ENCODE results near the gene MAP2. TPM values are rescaled to one million over a fixed set of nuclear protein-coding genes. Genes with fewer than 3 reads are reported as not detected.

The MAP2 gene
- polyA plus RNA-seq, 1 donor (not counting 4 experiments of a cell fraction or from before 2014, with no cell fraction given), result 16.2 TPM

GRCh38 chr2:209685963-209686362 is 262.1 kb downstream of the MAP2 start:
- TF ChIP-seq CTCF (optimal IDR thresholded peaks at IDR 0.05 in 1 of 3, IDR thresholded peaks at IDR 0.05 in 1 of 3, conservative IDR thresholded peaks at IDR 0.05 in 1 of 3; ENCODE audit: extremely low read depth in 1 of 3, insufficient read depth in 2 of 3, low read length in 3 of 3) (no peak), EZH2 (IDR thresholded peaks at IDR 0.05; ENCODE audit: low read length) (no peak)
- Histone ChIP-seq H3K9me3 (ENCODE audit: control insufficient read depth, low read depth, low read length) (no peaks in the 10 kb centered on the region), H3K4me3 (ENCODE audit: control insufficient read depth in 2 of 3, extremely low read depth in 1 of 3, insufficient read depth in 2 of 3, low read depth in 1 of 3, low read length in 3 of 3) (no peak overlapping the region), H3K27me3 (ENCODE audit: control insufficient read depth, extremely low read depth, insufficient read depth, low read length) (no peaks in the 10 kb centered on the region), H3K4me2 (ENCODE audit: control insufficient read depth, extremely low read depth, insufficient read depth, low read depth, low read length) (no peak overlapping the region), H3K27ac (ENCODE audit: control insufficient read depth, insufficient read depth, low read length) (no peak overlapping the region), H3K79me2 (ENCODE audit: control insufficient read depth, insufficient read depth, low read length) (no peaks in the 10 kb centered on the region), H3K9ac (ENCODE audit: control insufficient read depth, extremely low read depth, insufficient read depth, low read length) (no peak overlapping the region), H3K4me1 (ENCODE audit: control insufficient read depth, extremely low read depth, insufficient read depth, low read length) (peaks cover 7% of the 10 kb centered on the region), H2AFZ (ENCODE audit: control insufficient read depth, low read length) (no peak overlapping the region), H3K9me1 (ENCODE audit: control insufficient read depth, extremely low read depth, insufficient read depth, low read length) (no peaks in the 10 kb centered on the region), H4K20me1 (ENCODE audit: control insufficient read depth, extremely low read depth, insufficient read depth, low read length) (no peaks in the 10 kb centered on the region), H3K36me3 (ENCODE audit: control insufficient read depth in 2 of 2, extremely low read depth in 1 of 2, insufficient read depth in 2 of 2, low read length in 2 of 2) (peaks cover 0 to 2% of the 10 kb centered on the region in 2 experiments)
- FAIRE-seq (no peak), DNase-seq (ENCODE audit: low read depth, low spot score) (no peak)
- dilution Hi-C loops (cut with MboI; ENCODE audit: extremely low pct_ligation_motif_present, low sequenced_read_pairs), result no loop called here

GRCh38 chr2:209686448-209686847 is 262.6 kb downstream of the MAP2 start:
- FAIRE-seq (no peak), DNase-seq (ENCODE audit: low read depth, low spot score) (no peak)
- TF ChIP-seq CTCF (optimal IDR thresholded peaks at IDR 0.05 in 1 of 3, IDR thresholded peaks at IDR 0.05 in 1 of 3, conservative IDR thresholded peaks at IDR 0.05 in 1 of 3; ENCODE audit: extremely low read depth in 1 of 3, insufficient read depth in 2 of 3, low read length in 3 of 3) (no peak), EZH2 (IDR thresholded peaks at IDR 0.05; ENCODE audit: low read length) (no peak)
- no peak overlapping the region for H3K4me3 ChIP-seq (ENCODE audit: control insufficient read depth in 2 of 3, extremely low read depth in 1 of 3, insufficient read depth in 2 of 3, low read depth in 1 of 3, low read length in 3 of 3)
- H3K9ac ChIP-seq (ENCODE audit: control insufficient read depth, extremely low read depth, insufficient read depth, low read length), result no peak overlapping the region
- no peaks in the 10 kb centered on the region for H3K27me3 ChIP-seq (ENCODE audit: control insufficient read depth, extremely low read depth, insufficient read depth, low read length)
- no peaks in the 10 kb centered on the region for H3K9me3 ChIP-seq (ENCODE audit: control insufficient read depth, low read depth, low read length)
- H3K36me3 ChIP-seq (ENCODE audit: control insufficient read depth in 2 of 2, extremely low read depth in 1 of 2, insufficient read depth in 2 of 2, low read length in 2 of 2), result peaks cover 0 to 2% of the 10 kb centered on the region in 2 experiments
- H2AFZ ChIP-seq (ENCODE audit: control insufficient read depth, low read length), result no peak overlapping the region
- H3K27ac ChIP-seq (ENCODE audit: control insufficient read depth, insufficient read depth, low read length), result no peak overlapping the region
- H4K20me1 ChIP-seq (ENCODE audit: control insufficient read depth, extremely low read depth, insufficient read depth, low read length), result no peaks in the 10 kb centered on the region
- no peaks in the 10 kb centered on the region for H3K79me2 ChIP-seq (ENCODE audit: control insufficient read depth, insufficient read depth, low read length)
- no peak overlapping the region for H3K4me2 ChIP-seq (ENCODE audit: control insufficient read depth, extremely low read depth, insufficient read depth, low read depth, low read length)
- dilution Hi-C loops (cut with MboI; ENCODE audit: extremely low pct_ligation_motif_present, low sequenced_read_pairs), result no loop called here
- peaks cover 7% of the 10 kb centered on the region for H3K4me1 ChIP-seq (ENCODE audit: control insufficient read depth, extremely low read depth, insufficient read depth, low read length)
- no peaks in the 10 kb centered on the region for H3K9me1 ChIP-seq (ENCODE audit: control insufficient read depth, extremely low read depth, insufficient read depth, low read length)
